NCI-H524 treated with DMSO at 0.1 percent for 48 hours (cell line): Measurements from ENCODE around the gene OR10P1.

Experiments
- DNase-seq: peaks from one replicate; lab custom pipeline; 2025; lab: John Stamatoyannopoulos, UW

The OR10P1 gene

DNA sequence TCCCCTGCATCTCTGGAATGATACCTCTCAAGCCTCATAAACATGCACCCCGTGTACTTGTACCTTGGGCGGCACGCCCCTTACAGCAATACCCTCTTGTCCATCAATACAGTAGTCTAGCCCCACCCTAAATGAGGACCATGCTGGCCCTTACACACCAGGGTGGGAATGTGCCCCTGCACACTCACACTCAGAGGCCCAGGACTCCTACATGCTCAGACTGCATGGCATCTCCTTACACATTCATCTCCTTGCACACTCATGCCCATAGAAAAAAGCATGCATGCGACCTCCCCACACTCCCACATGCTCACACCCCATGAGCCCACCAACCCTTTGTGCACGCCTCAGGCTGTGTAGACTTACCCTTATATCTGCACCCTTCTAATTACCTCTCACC lies 49.0 kb downstream of the OR10P1 start:
- no peak for DNase-seq

DNA sequence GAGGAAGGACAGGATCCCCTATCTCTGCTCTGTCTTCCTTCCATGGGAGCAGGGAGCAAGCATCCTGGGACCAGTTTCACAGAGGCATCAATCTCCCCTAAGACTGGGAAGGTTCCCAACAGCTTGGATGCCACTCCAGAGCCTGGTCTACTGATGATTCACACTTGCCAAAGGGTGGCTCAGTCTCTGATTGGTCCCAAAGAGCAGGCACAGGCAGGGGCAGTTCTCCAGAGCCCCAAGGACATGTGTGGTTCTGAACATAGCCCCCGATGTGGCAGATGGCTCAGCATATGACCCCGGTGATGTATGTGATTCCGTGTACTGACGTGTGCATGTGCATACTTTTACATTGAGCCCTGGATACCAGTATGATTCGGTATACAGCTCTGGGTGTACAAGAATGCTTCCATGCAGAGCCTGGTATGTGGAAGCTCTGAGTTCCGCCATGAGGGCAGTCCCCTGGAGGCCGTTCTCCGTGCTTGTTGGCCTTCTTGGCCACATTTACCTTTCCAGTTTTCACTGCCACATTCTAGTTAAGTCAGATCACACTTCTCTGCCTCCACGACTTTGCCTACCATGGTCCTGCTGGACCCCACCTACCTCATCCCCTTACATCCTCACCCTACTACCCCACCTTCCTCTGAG lies 49.8 kb downstream of the OR10P1 start:
- DNase-seq, result no peak
